Glutamatergic neuron (in vitro differentiated cells): ENCODE data around the gene DNAH8. TPM values are rescaled to one million over a fixed set of nuclear protein-coding genes. Genes with fewer than 3 reads are reported as not detected.

Experiments used
- DNase-seq: peaks from one replicate; pipeline ENCODE4 v3.0.0; 2022
- H3K27ac Mint-ChIP-seq: one replicate; pipeline ENCODE4 v1.8.0; 2020; ENCODE audit warnings: mild to moderate bottlenecking, mixed read lengths, inconsistent platforms; ENCODE audit not compliant: unreplicated experiment
- H3K27me3 Mint-ChIP-seq: one replicate; pipeline ENCODE4 v1.8.0; 2020; ENCODE audit warnings: mild to moderate bottlenecking, moderate library complexity, mixed read lengths, inconsistent platforms; ENCODE audit not compliant: unreplicated experiment
- H3K36me3 Mint-ChIP-seq: one replicate; pipeline ENCODE4 v1.8.0; 2020; ENCODE audit warnings: mild to moderate bottlenecking, mixed read lengths, inconsistent platforms; ENCODE audit not compliant: unreplicated experiment
- H3K4me1 Mint-ChIP-seq: one replicate; pipeline ENCODE4 v1.8.0; 2020; ENCODE audit warnings: mild to moderate bottlenecking, low read depth, mixed read lengths, inconsistent platforms; ENCODE audit not compliant: unreplicated experiment
- H3K4me3 Mint-ChIP-seq: one replicate; pipeline ENCODE4 v1.8.0; 2020; ENCODE audit warnings: mild to moderate bottlenecking, mixed read lengths, inconsistent platforms; ENCODE audit not compliant: unreplicated experiment
- H3K9me3 Mint-ChIP-seq: one replicate; pipeline ENCODE4 v1.8.0; 2020; ENCODE audit warnings: mild to moderate bottlenecking, moderate library complexity, mixed read lengths, inconsistent platforms; ENCODE audit not compliant: unreplicated experiment
- CTCF ChIP-seq: fragments of 200-600 bp; sonication (generic); IDR thresholded peaks from one replicate; pipeline ENCODE4 v1.5.0; 2021; ENCODE audit not compliant: partially characterized antibody, unreplicated experiment
- total RNA-seq: library from RNA; stranded (reverse); fragmentation: NEBNext Ultra II Directional; extraction: Animal tissue kit (Norgen Biotek cat#: 25700); gene quantifications from one replicate; pipeline ENCODE4 v1.2.1, GENCODE V29; 2021; ENCODE audit not compliant: unreplicated experiment

The DNAH8 gene
- total RNA-seq, 1 donor from 2014 or later: not detected

GRCh38 chr6:38784506-38785235 is 69.6 kb downstream of the DNAH8 start:
- no peaks in the 10 kb centered on the region for H3K9me3 Mint-ChIP-seq
- H3K27ac Mint-ChIP-seq: no peak overlapping the region
- DNase-seq: no peak
- H3K4me3 Mint-ChIP-seq: no peak overlapping the region
- H3K36me3 Mint-ChIP-seq: no peaks in the 10 kb centered on the region
- TF ChIP-seq CTCF: no peak
- H3K4me1 Mint-ChIP-seq: peaks cover 2% of the 10 kb centered on the region
- H3K27me3 Mint-ChIP-seq: no peaks in the 10 kb centered on the region

- Mint-ChIP-seq H3K27me3 (no peaks in the 10 kb centered on the region), H3K4me3 (no peak overlapping the region), H3K36me3 (no peaks in the 10 kb centered on the region), H3K9me3 (no peaks in the 10 kb centered on the region), H3K4me1 (no peaks in the 10 kb centered on the region), H3K27ac (no peak overlapping the region)
- TF ChIP-seq CTCF: no peak
- no peak for DNase-seq
These were observed 71.4 kb downstream of the DNAH8 start for GRCh38 chr6:38786486-38786885.

GRCh38 chr6:38789256-38789655 is 74.1 kb downstream of the DNAH8 start:
- H3K36me3 Mint-ChIP-seq: no peaks in the 10 kb centered on the region
- DNase-seq: no peak
- H3K4me1 Mint-ChIP-seq: no peaks in the 10 kb centered on the region
- TF ChIP-seq CTCF: no peak
- no peaks in the 10 kb centered on the region for H3K27me3 Mint-ChIP-seq
- no peak overlapping the region for H3K4me3 Mint-ChIP-seq
- no peaks in the 10 kb centered on the region for H3K9me3 Mint-ChIP-seq
- no peak overlapping the region for H3K27ac Mint-ChIP-seq

- DNase-seq: no peak
- H3K27ac Mint-ChIP-seq: no peak overlapping the region
- peaks cover 6% of the 10 kb centered on the region for H3K4me1 Mint-ChIP-seq
- H3K4me3 Mint-ChIP-seq: no peak overlapping the region
- no peak for TF ChIP-seq CTCF
- H3K36me3 Mint-ChIP-seq: no peaks in the 10 kb centered on the region
- H3K27me3 Mint-ChIP-seq: no peaks in the 10 kb centered on the region
- peaks cover 1% of the 10 kb centered on the region for H3K9me3 Mint-ChIP-seq
These were observed 77.2 kb downstream of the DNAH8 start for GRCh38 chr6:38792356-38792755.

GRCh38 chr6:38794682-38795081 is 79.6 kb downstream of the DNAH8 start:
- no peak overlapping the region for H3K27ac Mint-ChIP-seq
- H3K27me3 Mint-ChIP-seq: no peaks in the 10 kb centered on the region
- TF ChIP-seq CTCF: no peak
- no peak overlapping the region for H3K4me3 Mint-ChIP-seq
- peaks cover 1% of the 10 kb centered on the region for H3K9me3 Mint-ChIP-seq
- peaks cover 9% of the 10 kb centered on the region for H3K4me1 Mint-ChIP-seq
- peaks cover 4% of the 10 kb centered on the region for H3K36me3 Mint-ChIP-seq
- no peak for DNase-seq
